GM18861 (cell line): ENCODE results near the gene ALK.

ENCODE experiments used
- ATAC-seq: cut with Tn5 transposase; IDR thresholded peaks from one replicate; pipeline ENCODE4 v1.9.1; 2021; ENCODE audit not compliant: unreplicated experiment

The ALK gene

GRCh38 chr2:29549069-29549380, 372.4 kb downstream of the ALK start:
- ATAC-seq: no peak

GRCh38 chr2:29544917-29545316, 376.5 kb downstream of the ALK start:
- no peak for ATAC-seq

GRCh38 chr2:29544031-29544430, 377.4 kb downstream of the ALK start:
- no peak for ATAC-seq

GRCh38 chr2:29535188-29535587, 386.2 kb downstream of the ALK start:
- no peak for ATAC-seq

GRCh38 chr2:29532436-29532835, 388.9 kb downstream of the ALK start:
- no peak for ATAC-seq

GRCh38 chr2:29531626-29532025, 389.8 kb downstream of the ALK start:
- ATAC-seq: no peak

GRCh38 chr2:29530281-29530680, 391.1 kb downstream of the ALK start:
- no peak for ATAC-seq

GRCh38 chr2:29528891-29529520, 392.4 kb downstream of the ALK start:
- ATAC-seq: no peak

- no peak for ATAC-seq
Measured at GRCh38 chr2:29528371-29528770, 393.0 kb downstream of the ALK start.

- ATAC-seq: no peak
Measured at GRCh38 chr2:29527947-29528346, 393.4 kb downstream of the ALK start.

- no peak for ATAC-seq
Measured at GRCh38 chr2:29526587-29527586, 394.5 kb downstream of the ALK start.

- ATAC-seq: no peak
Measured at GRCh38 chr2:29525921-29526320, 395.5 kb downstream of the ALK start.

GRCh38 chr2:29524652-29525051, 396.7 kb downstream of the ALK start:
- no peak for ATAC-seq

GRCh38 chr2:29522951-29523669, 398.3 kb downstream of the ALK start:
- no peak for ATAC-seq

GRCh38 chr2:29520001-29520400, 401.4 kb downstream of the ALK start:
- ATAC-seq: no peak

GRCh38 chr2:29519338-29519925, 402.0 kb downstream of the ALK start:
- ATAC-seq: no peak

- no peak for ATAC-seq
Measured at GRCh38 chr2:29518646-29519337, 402.6 kb downstream of the ALK start.

- no peak for ATAC-seq
Measured at GRCh38 chr2:29518010-29518409, 403.4 kb downstream of the ALK start.

GRCh38 chr2:29517413-29517812, 404.0 kb downstream of the ALK start:
- ATAC-seq: no peak

GRCh38 chr2:29516767-29517166, 404.6 kb downstream of the ALK start:
- ATAC-seq: no peak

GRCh38 chr2:29509878-29510277, 411.5 kb downstream of the ALK start:
- ATAC-seq: no peak
